Left kidney (tissue), 2 donors: ENCODE results near the gene SH3TC1. TPM values are rescaled to one million over a fixed set of nuclear protein-coding genes. Genes with fewer than 3 reads are reported as not detected.

Source experiments
- DNase-seq: peaks from one replicate; pipeline ENCODE4 v3.0.0-alpha.2; 2013
- polyA plus RNA-seq: library from polyadenylated mRNA; unstranded; fragments of 120-200 nt; gene quantifications from one replicate; pipeline ENCODE4 v1.2.1, GENCODE V29; 2013; ENCODE audit not compliant: insufficient read length

Gene SH3TC1
- polyA plus RNA-seq, 1 donor = 20.0 TPM

DNA sequence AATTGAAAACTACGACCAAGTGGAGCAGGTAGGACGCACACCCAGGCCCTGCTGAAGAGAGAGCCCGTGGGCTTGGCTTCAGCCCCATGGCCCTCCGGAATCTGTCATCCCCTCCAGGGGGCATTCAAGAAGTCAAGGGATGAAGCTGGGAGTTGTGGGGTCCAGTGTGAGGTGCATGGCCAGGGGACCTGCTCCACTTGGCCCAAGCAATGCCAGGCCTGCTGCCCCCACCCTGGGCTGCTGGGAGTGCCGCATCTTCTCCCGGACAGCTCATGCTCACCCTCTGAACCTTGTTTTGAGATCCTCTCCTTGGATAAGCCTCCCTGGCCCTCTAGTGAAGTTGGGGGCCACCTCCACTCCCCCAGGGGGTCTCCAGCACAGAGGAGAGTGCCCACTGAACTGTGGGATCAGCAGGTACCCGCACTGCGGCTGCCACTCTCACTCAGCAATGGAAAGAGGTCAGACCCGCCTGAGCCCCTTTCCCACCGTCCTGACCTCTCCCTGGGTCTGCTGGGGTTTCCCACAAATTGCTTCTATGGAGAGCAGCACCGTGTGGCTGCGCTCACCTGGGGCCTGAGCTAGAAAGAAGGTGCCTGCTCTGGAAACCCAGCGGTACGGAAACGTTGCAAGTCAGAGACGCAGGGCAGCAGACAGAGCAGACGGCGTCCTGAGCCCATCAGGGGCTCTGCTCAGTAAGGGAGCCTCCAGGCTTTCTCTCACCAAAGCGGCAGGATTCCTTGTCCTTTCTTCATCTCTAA is 35.5 kb upstream of the SH3TC1 start:
- DNase-seq = no peak

GRCh38 chr4:8164194-8164565 is 34.9 kb upstream of the SH3TC1 start:
- no peak for DNase-seq

GRCh38 chr4:8164687-8165086 is 34.4 kb upstream of the SH3TC1 start:
- no peak for DNase-seq

DNA sequence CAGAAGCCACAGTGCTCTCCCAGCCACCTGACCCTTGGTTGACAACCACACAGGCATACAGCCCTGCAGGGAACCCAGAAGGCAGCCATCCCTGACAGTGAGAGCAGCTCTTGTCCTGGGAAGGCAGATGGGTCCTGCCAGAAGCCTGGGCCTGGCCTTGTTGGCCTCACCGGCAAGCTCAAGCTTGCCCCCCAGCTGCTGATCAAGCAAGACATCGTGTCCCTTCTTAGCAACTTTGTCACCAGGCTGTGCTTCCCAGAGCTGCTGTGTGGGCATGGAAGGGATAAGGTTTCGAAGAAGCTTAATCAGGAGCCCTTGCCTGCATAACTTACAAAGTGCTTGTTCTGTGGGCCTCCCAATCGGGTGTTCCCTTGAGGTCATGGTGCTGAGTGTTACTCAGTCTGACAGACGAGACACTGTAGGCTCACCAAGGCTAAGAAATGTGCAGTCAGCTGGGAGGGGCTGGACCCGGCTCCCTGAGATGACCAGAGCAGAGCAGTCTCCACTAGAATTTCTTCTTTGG is 33.7 kb upstream of the SH3TC1 start:
- no peak for DNase-seq

- DNase-seq = no peak
These were observed 31.8 kb upstream of the SH3TC1 start for GRCh38 chr4:8167291-8167690.

- no peak for DNase-seq
These were observed 31.3 kb upstream of the SH3TC1 start for GRCh38 chr4:8167815-8168214.

GRCh38 chr4:8168232-8168631 is 30.9 kb upstream of the SH3TC1 start:
- no peak for DNase-seq

DNA sequence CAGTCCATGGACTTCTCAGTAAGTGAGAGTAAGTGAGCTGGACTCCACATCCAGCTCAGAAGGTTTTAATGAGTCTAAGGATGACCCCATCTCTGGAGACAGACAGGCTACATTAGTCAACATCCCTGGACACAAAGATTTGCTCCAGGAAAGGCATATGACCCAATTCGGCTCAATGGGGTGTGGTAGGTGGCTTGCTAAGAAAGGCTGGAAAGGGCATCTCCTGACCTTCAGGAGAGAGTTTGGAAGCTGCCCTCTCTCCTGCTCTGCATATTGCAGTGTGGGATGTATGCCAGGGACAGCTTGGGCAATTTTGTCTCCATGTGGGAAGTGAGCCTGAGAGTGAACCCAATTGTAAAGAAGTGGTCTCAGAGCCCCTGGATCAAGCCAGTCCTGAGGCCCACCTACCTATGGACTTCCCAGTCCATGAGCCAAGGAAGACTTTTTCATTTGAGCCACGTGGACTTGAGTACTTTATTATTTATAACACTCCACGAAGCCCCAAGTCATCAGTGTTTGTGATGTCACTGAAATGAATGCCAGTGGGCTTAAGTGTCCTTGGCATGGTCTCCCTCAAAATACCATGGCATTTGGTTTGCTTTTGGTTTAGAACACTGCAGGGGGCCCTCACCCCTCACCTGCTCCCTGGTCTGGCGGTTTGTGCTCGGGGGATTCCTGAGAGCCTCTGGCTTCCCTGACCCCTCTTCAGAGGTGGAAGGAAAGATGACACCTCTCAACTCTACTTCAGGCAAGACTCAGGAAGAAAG is 30.1 kb upstream of the SH3TC1 start:
- no peak for DNase-seq

DNA sequence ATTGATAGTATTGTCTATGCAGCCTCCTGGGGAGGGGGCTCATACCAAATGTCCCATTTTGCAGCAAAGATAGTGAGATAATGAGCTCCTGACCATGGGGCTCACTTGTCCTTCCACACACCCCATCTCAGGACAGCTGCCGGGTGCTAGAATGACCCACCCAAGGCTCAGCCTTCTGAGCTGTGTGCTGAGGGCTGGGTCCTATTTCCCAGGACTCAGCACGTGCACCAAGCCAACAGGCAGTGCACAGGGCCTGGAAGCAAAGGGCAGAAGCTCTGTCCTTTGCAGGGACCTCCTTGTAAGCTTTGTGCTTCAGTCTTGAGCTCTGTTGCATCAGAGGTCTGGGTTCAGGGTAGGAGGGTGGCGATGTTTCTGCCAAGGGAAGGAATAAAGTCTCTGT is 29.3 kb upstream of the SH3TC1 start:
- no peak for DNase-seq

- no peak for DNase-seq
These were observed 28.7 kb upstream of the SH3TC1 start for GRCh38 chr4:8170341-8170740.

DNA sequence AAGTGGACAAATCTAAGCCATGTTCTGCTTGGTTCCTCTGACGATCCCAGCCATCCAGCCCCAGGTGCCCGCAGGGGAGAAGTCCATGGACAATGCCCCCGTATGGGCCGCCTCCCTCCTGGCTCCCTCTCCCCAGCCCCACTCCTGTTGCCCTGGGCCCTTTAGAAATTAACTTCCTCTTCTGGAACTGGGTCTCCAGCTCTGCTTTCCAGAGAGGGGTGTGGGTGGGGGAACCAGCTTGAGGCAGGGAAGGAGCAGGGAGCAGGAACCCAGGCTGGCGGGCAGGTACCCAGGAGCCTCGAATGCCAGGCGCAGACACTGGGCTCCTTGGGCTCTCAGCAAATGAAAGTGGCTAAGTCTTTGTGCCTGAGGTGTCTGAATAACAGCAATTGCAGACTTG is 27.8 kb upstream of the SH3TC1 start:
- no peak for DNase-seq

GRCh38 chr4:8171984-8172924 is 26.8 kb upstream of the SH3TC1 start:
- DNase-seq = no peak

GRCh38 chr4:8173492-8174242 is 25.4 kb upstream of the SH3TC1 start:
- no peak for DNase-seq

- DNase-seq = no peak
These were observed 24.1 kb upstream of the SH3TC1 start for GRCh38 chr4:8174970-8175369.

GRCh38 chr4:8175686-8176085 is 23.4 kb upstream of the SH3TC1 start:
- DNase-seq = no peak

GRCh38 chr4:8176547-8177399 is 22.3 kb upstream of the SH3TC1 start:
- DNase-seq = no peak

- no peak for DNase-seq
These were observed 21.5 kb upstream of the SH3TC1 start for GRCh38 chr4:8177552-8177951.

DNA sequence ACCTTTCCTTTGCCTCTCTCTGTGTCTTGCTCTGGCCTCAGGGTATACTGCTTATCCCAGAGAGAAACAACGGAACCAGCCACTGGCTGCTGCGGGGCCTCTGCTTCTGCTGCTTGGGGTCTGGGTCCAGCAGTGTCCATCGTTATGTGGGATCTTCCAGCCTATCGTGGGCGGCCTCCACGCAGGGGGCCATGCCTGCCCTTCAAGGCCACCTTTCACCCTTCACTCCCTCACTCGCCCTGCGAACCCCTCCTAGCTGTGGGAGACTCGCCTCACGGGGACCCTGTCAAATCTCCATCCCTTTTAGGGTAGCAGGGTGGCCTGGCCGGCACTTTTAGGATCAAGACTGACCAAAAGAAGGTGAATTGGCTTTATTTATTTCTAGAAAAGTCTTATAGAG is 21.1 kb upstream of the SH3TC1 start:
- DNase-seq = no peak

- no peak for DNase-seq
These were observed 20.0 kb upstream of the SH3TC1 start for GRCh38 chr4:8179074-8179473.

- no peak for DNase-seq
These were observed 19.3 kb upstream of the SH3TC1 start for GRCh38 chr4:8179771-8180170.
